Measurements from ENCODE around the gene FAM229A.
"Not testable (repeated sequence)": the region's sequence is repeated elsewhere in the genome, so short reads cannot be mapped to it uniquely, and the experiment has no call there.

FAM229A gene

GRCh38 chr1:32376199-32376598 lies 13.9 kb upstream of the FAM229A start:
- no peak for DNase-seq

DNA sequence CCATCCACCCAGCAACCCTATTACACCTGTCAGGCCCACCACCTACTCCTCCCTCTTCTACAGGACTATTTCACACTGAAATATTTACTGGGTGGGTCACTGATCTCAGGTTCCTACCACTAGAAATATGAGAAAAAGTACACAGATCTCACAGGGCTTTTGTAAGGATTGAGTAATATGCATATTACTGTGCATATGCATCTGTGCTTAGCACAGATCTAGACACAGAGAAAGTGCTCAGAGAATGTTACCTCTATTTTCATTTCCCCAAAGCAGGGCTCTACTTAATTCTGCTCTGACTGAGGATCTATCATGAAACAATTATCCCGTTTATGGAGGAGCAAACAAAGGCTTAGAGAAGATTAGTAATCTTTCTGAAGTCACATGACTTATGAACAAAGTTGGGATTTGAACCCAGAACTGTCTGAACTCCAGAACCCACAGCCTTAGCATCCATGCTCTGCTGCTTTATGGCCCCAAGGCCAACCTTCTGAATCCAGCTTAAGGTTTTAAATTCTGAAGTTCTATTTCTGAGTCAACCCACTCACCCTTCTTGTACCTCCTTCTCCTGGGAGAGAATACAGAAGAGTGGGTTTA lies 11.8 kb upstream of the FAM229A start:
- no peak for DNase-seq

DNA sequence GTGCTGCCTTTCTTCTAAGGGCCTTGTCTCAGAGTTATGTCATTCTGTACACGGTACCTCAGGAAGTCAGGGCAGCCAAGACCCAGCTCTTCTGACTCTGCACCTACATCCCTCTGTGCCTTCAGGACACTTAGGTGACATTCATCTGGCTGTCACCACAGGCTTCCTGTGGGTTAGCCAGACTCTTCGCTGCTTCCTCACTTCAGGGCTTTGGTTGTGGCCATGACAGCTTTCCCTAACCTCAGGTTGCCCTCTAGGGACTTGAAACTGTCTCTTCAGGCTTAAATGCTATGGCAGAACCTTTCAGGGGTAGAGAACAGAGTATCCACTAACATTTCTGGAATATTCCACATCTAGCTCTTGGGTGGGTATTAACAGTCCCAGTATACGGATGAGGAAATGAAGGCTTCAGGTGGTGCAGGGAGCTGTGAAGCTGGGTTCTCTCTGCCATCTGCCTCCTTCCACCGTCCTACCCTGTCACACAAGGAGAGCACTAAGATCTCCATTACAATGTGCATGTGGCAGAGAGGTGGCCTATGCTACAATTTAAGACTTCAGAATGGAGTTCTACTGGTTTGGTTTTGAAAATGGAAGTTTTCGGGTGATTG lies 10.0 kb upstream of the FAM229A start:
- DNase-seq: peak; percentile 10

- no peak for DNase-seq
These were observed 5.8 kb upstream of the FAM229A start for GRCh38 chr1:32367912-32368635.

DNA sequence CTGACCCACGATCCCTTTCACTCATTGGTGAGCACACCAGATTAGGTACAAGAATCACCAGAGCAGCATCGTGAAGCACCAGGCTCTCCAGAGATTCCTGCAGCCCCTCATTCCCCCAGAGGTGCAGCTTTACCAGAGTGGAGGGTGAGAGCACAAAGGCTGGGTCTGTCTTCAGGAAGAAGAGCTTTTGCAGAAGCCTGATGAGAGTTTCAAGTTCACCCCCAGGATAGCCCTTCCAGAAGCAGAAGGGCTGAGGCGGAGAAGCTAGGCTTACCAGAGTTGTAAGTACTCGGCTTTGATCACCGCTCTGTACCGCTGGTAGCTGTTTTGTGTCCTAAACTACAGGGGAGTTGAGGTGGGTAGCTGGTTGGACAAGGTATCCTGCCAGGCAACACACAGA lies 3.2 kb upstream of the FAM229A start:
- no peak for DNase-seq

GRCh38 chr1:32364836-32365235 lies 2.6 kb upstream of the FAM229A start:
- no peak for DNase-seq

GRCh38 chr1:32363713-32364112 lies 1.4 kb upstream of the FAM229A start:
- no peak for DNase-seq

GRCh38 chr1:32361674-32362473 lies 411 bp downstream of the FAM229A start:
- DNase-seq: no peak

- DNase-seq: no peak
These were observed 994 bp downstream of the FAM229A start for GRCh38 chr1:32361308-32361673.

DNA sequence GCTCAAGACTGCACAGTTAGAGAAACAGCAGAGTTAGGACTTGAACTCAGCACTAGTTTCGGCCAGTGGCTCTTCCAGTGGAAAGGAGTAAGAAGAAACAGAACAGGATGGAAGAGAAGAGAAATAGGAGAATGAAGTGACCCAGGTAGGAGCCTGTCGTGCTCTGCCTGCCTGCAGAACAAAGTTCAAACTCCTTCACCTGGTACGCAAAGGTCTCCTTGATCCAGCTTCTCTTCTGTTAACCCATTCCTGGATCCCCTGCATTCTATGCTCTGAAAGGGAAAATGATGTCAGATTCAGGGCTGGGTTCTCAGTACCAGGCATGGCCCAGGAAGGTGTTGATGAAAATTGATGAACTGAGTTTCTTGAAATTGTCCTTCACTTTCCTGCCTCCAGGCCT lies 3.9 kb downstream of the FAM229A start:
- no peak for DNase-seq

DNA sequence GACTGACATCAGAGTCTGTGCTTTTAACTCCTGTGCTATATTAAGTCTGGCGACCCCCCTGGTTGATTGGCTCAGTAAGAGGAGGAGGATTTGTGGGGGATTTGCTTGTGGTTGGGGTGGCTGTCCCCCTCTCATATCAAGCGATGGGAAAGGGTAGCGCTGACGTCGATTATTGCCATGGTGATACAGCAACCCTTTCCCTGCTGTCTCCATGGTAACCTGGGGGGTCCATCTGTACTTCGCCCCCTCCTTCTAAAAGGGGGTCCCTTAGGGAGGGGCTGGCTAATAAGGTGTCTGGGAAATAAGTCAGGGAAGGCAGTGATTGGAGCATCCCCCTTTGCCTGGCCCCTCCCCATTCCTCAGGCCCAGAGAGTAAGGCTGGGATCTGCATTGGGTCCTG lies 4.7 kb downstream of the FAM229A start:
- DNase-seq: no peak

DNA sequence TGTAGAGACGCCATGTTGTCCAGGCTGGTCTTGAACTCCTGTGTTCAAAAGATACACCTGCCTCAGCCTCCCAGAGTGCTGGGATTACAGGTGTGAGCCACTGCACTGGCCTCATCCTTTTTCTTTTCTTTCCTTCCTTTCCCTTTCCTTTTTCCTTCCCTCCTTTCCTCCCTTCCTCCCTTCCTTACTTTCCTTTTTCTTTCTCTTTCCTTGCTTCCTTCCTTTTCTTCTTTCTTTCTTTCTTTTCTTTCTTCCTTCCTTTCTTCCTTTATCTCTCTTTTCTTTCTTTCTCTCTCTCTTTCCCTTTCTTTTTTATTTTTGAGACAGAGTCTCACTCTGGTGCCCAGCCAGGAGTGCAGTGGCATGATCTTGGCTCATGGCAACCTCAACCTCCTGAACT lies 5.8 kb downstream of the FAM229A start:
- DNase-seq: no peak

- not testable (repeated sequence) for DNase-seq
These were observed 6.5 kb downstream of the FAM229A start for GRCh38 chr1:32355778-32356177.

DNA sequence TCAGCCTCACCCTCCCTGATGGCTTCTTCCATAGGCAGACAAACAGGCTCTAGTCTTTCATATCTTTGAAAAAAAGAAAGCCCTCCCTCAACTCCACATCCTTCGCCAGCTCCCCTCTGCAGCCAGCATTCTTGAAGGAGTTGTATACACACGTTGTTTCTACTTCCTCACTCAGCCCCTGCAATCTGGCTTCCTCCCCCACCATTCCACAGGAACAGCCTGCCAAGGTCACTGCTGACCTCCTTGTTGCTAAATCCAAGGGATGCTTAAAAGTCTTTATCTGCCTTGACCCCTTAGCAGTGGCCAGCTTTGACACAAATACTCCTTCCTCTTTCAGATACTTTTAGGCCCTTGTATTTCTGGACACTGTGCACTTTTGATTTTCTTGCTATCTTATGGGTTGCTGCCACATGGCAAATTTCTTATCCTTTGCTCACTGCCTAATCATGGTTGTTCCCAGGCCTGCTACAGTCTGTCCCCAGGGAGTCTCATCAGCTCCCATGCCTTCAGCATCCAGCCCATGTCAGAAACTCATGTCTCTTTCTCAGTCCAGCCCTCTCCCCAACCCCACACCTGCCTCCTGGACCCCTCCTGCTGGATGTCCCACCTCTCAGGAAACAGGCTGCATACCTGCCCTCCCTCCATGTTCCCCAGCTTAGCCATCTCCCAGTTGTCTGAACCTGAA lies 8.3 kb downstream of the FAM229A start:
- DNase-seq: no peak

DNA sequence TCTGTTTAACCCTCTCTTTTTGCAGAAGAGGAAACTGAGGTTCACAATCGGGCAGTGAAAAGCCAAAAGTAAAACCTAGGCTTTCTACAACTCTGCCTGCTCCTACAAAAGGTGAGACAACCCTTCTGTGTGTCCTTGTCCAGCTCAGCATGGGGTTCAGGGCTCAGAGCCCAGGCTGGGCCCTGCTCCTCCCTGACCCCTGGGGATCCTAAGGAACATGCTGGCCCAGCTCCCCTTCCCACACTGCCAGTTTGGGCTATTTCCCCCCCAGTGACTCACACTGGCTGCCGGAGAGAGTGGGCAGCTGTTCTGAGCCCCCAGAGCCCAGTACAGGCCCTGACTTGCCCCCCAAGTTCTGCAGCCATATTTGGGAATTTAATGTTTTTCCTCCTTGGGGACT lies 8.9 kb downstream of the FAM229A start:
- no peak for DNase-seq

- no peak for DNase-seq
These were observed 9.4 kb downstream of the FAM229A start for GRCh38 chr1:32352831-32353383.

DNA sequence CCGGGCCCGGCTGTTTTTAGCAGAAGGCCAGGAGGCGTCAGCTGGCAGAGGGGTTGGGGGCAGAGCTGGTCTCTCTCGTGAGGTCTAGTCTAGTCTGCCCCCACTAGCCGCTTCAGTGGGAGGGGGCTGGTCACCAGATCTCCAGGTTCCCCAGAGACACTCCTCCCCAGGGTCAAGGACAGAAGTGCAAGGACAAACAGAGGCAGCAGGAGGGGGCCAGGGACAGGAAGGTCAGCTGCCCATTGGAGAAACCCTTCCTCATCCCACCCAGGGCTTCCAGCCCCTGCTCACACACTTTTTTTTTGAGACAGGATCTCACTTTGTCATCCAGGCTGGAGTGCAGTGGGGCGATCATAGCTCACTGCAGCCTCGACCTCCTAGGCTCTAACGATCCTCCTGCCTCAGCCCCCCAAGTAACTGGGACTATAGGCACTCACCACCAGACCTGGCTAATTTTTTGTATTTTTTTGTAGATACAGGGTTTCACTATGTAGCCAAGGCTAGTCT lies 10.0 kb downstream of the FAM229A start:
- DNase-seq: no peak

- DNase-seq: peak; percentile 48
These were observed 10.7 kb downstream of the FAM229A start for GRCh38 chr1:32351399-32352238.

DNA sequence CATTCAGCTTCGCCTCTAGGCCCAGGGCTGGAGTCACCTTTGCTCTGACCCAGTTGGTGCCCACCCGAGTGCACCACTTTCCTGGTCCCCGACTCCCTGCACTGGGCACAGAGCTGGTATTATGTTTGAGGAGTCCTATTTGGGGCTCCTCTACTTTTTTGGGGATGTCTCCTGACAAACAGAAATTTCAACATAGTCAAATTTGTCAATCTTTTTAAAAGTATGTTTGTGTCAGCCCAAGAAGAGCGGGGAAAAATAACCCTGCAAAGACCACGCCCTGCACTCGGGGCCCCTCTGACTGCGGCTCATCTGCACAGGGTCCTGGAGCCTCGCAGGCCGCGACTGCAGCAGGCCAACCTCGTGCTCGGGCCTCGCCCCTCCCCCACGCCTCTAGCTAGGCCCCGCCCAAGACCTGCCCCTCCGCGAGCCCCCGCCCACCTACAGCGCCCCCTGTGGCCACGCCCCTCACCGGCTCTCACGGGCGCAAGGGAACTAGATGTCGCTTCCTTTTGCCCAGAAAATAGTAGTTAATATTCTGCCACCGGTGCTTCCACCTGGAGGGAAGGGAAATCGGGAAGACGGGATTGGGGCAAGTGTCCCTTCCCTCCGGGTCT lies 11.4 kb downstream of the FAM229A start:
- DNase-seq: peak; percentile 38

DNA sequence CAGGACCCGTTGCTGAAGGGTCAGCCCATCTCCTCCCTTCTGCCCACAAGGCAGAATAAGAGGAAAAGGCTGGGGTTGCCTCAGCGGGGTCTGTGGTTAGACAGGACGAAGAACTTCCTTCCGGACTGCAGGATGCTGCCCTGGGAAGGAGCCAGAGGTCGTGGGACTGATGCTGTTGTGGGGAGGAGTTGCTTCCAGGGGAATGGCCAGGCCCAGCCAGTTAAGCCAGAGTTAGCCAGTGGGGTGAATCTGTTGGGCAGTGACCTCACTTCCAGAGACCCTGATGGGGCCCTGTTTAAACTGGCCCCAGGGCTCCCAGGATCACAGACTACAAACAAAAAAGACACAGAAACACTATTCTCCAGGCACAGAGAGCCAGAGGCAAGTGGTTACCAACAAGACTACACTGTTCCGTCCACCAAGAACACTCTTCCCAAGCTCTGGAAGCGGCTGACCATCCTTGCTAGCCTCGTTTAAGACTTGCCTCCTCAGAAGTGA lies 13.0 kb downstream of the FAM229A start:
- no peak for DNase-seq

Measured in NK-92 treated with Interleukin-12 subunit alpha and Interleukin-12 subunit beta, amount 100 ng/mL, for 24 hours (cell line).